K562 (cell line): Measurements from ENCODE around the gene ICAM1. TPM values are rescaled to one million over a fixed set of nuclear protein-coding genes. Genes with fewer than 3 reads are reported as not detected.

Experiments used
- CUX1 ChIP-seq: fragments of 200-800 bp; sonication (Bioruptor generic); IDR thresholded peaks from 2 replicates; pipeline ENCODE4 v1.6.1; 2016; ENCODE audit warnings: missing genetic modification characterization, missing compliant biosample characterization
- E2F4 ChIP-seq: sonication (generic); formaldehyde crosslinking; IDR thresholded peaks from 2 replicates; pipeline ENCODE4 v1.8.0; 2022; ENCODE audit warnings: mild to moderate bottlenecking, low read depth, missing genetic modification reagents
- E2F6 ChIP-seq, 2 experiments: IDR thresholded peaks; 2 replicates each; pipeline ENCODE4 v1.6.1; 2011; ENCODE audit warnings: borderline replicate concordance in 1 of 2, control low read depth in 1 of 2, low read depth in 1 of 2, low read length in 1 of 2, mild to moderate bottlenecking in 1 of 2, mixed read lengths in 1 of 2, moderate library complexity in 1 of 2; ENCODE audit not compliant: insufficient read depth in 1 of 2, insufficient read length in 1 of 2, poor library complexity in 1 of 2, severe bottlenecking in 1 of 2; ENCODE audit errors: extremely low read depth in 1 of 2
- ESRRA ChIP-seq: fragments of 450-650 bp; IDR thresholded peaks from 2 replicates; pipeline ENCODE4 v1.6.1; 2014; ENCODE audit warnings: low read depth, mild to moderate bottlenecking, moderate library complexity, borderline replicate concordance
- IRF1 ChIP-seq: sonication (generic); formaldehyde crosslinking; IDR thresholded peaks from 2 replicates; pipeline ENCODE4 v1.8.0; 2022; ENCODE audit warnings: missing genetic modification reagents, mild to moderate bottlenecking, borderline replicate concordance
- NFYB ChIP-seq: IDR thresholded peaks from 2 replicates; pipeline ENCODE4 v1.6.1; 2011; ENCODE audit warnings: mild to moderate bottlenecking, moderate library complexity; ENCODE audit not compliant: insufficient read length; ENCODE audit errors: extremely low read depth
- RBM17 ChIP-seq: fragments of 200-400 bp; formaldehyde crosslinking; IDR thresholded peaks from 2 replicates; pipeline ENCODE4 v1.6.1; 2017; ENCODE audit warnings: low read depth, mild to moderate bottlenecking, low read length, borderline replicate concordance
- SETDB1 ChIP-seq: IDR thresholded peaks from one replicate; pipeline ENCODE4 v1.6.1; 2012; ENCODE audit warnings: low read length, control low read depth, inconsistent platforms
- SMARCE1 ChIP-seq: fragments of 450-650 bp; IDR thresholded peaks from 2 replicates; pipeline ENCODE4 v1.7.1; 2016; ENCODE audit warnings: mild to moderate bottlenecking
- TAF7 ChIP-seq: fragments of 450-650 bp; IDR thresholded peaks from 2 replicates; pipeline ENCODE4 v1.6.1; 2016; ENCODE audit warnings: missing genetic modification characterization, missing compliant biosample characterization
- TARDBP ChIP-seq: fragments of 450-650 bp; IDR thresholded peaks from 2 replicates; pipeline ENCODE4 v1.6.1; 2016
- TEAD1 ChIP-seq, 2 experiments: fragments of 450-650 bp in 1 of 2; sonication (generic) in 1 of 2; formaldehyde crosslinking; IDR thresholded peaks; 2 replicates each; pipeline versions ENCODE4 v1.4.0 to v1.8.0; 2020 to 2022; ENCODE audit warnings: mild to moderate bottlenecking in 2 of 2, missing genetic modification reagents in 1 of 2
- ZFP30 ChIP-seq: fragments of 250-450 bp; sonication (Bioruptor Pico); IDR thresholded peaks from 2 replicates; pipeline ENCODE4 v1.8.0; 2022; ENCODE audit warnings: moderate library complexity, mild to moderate bottlenecking, inconsistent platforms, borderline replicate concordance
- ZFX ChIP-seq: sonication (generic); formaldehyde crosslinking; IDR thresholded peaks from 2 replicates; pipeline ENCODE4 v1.8.0; 2022; ENCODE audit warnings: mild to moderate bottlenecking, missing genetic modification reagents, moderate library complexity
- ZNF146 ChIP-seq: IDR thresholded peaks from one replicate; pipeline ENCODE4 v1.6.1; 2018; ENCODE audit warnings: missing compliant biosample characterization; ENCODE audit not compliant: unreplicated experiment
- ZNF23 ChIP-seq: fragments of 250-450 bp; sonication (Bioruptor Pico); IDR thresholded peaks from 2 replicates; pipeline ENCODE4 v1.4.0; 2020; ENCODE audit warnings: mild to moderate bottlenecking
- ZNF282 ChIP-seq: sonication (generic); formaldehyde crosslinking; IDR thresholded peaks from 2 replicates; pipeline ENCODE4 v1.8.1; 2023; ENCODE audit warnings: missing genetic modification reagents
- ZNF512 ChIP-seq: IDR thresholded peaks from 2 replicates; pipeline ENCODE4 v1.6.1; 2016; ENCODE audit warnings: missing genetic modification characterization, missing compliant biosample characterization
- ZNF696 ChIP-seq: fragments of 250-450 bp; sonication (Bioruptor Pico); conservative IDR thresholded peaks from 2 replicates; pipeline ENCODE4 v1.4.0; 2020; ENCODE audit warnings: mild to moderate bottlenecking, moderate library complexity
- polyA plus RNA-seq, 8 experiments: library from polyadenylated mRNA; depleted of rRNA in 4 of 8; stranded (reverse) in 5 of 8; unstranded in 3 of 8; fragments of >200 nt; fragmentation: Nextera tagmentation in 2 of 8; fragmentation: Illumina TruSeq in 1 of 8; extraction: Ambion mirVana in 2 of 8; extraction: Trizol in 1 of 8; gene quantifications; 2 replicates each; pipeline versions ENCODE4 v1.2.1 to v1.2.3, GENCODE V29; 2011 to 2014; ENCODE audit warnings: inconsistent platforms in 1 of 8, missing spikeins in 1 of 8
- total RNA-seq, 7 experiments: library from RNA; depleted of rRNA in 6 of 7; stranded (reverse); fragments of >200 nt in 6 of 7; fragmentation: Illumina TruSeq in 2 of 7; extraction: Trizol in 2 of 7; gene quantifications; 2 replicates each; pipeline versions ENCODE4 v1.2.1 to v1.2.3, GENCODE V29; 2011 to 2021; ENCODE audit warnings: low replicate concordance in 1 of 7

The ICAM1 gene
- total and polyA plus RNA-seq, 9 of the 15 experiments (the other 6 are each of a cell fraction or from before 2014, with no cell fraction given) = 2.3 to 24.4 (median 13.4) TPM

- TF ChIP-seq ESRRA (no peak), TEAD1 (CRISPR knock-in tag; IDR thresholded peaks at IDR 0.05) (0 out of 4 replicates have a peak, but pooled peaks of 1 of the 2 experiments have one; percentile 5), E2F6 (IDR thresholded peaks at IDR 0.05; ENCODE audit: borderline replicate concordance in 1 of 2, extremely low read depth in 1 of 2, insufficient read depth in 1 of 2, insufficient read length in 1 of 2, low read depth in 1 of 2, low read length in 1 of 2, poor library complexity in 1 of 2, severe bottlenecking in 1 of 2) (peak in 1 of 2 experiments; percentile 1), IRF1 (CRISPR knock-in tag) (no peak), ZNF146 (CRISPR knock-in tag) (no peak), NFYB (no peak), ZNF696 (CRISPR knock-in tag) (no peak), SMARCE1 (no peak), TAF7 (no peak), E2F4 (CRISPR knock-in tag) (no peak), ZNF512 (no peak), ZFP30 (CRISPR knock-in tag) (no peak), RBM17 (no peak), TARDBP (no peak), CUX1 (no peak), ZNF282 (CRISPR knock-in tag) (no peak), ZFX (no peak), SETDB1 (no peak), ZNF23 (no peak)
Measured at GRCh38 chr19:10252707-10253106, 18.2 kb upstream of the ICAM1 start (continued).
